Measurements from ENCODE around the gene KDM6A.
A peak's percentile ranks its signal among the peaks of the same experiment; 100 is the strongest.
"Not testable (repeated sequence)": the region's sequence is repeated elsewhere in the genome, so short reads cannot be mapped to it uniquely, and the experiment has no call there.

Gene KDM6A

DNA sequence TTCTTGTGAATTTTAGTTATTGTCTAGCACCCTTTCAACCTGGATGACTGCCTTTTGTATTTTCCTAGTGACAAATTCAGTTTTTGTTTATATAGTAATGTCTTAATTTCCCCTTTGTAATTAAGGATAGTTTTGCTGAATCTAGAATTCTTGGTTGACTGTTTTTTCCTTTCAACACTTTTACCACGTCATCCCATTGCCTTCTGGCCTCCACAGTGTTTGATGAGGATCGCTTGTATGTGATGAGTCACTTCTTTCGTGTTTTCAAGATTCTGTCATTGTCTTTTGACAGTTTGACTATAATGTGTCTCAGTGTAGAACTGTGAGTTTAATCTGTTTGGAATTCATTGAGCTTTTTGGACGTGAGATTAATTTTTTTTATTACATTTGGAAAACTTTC is 30.1 kb downstream of the KDM6A start:
- H3K4me3 ChIP-seq (ENCODE audit: low read length) = no peak overlapping the region
- TF ChIP-seq, protein P1, sequence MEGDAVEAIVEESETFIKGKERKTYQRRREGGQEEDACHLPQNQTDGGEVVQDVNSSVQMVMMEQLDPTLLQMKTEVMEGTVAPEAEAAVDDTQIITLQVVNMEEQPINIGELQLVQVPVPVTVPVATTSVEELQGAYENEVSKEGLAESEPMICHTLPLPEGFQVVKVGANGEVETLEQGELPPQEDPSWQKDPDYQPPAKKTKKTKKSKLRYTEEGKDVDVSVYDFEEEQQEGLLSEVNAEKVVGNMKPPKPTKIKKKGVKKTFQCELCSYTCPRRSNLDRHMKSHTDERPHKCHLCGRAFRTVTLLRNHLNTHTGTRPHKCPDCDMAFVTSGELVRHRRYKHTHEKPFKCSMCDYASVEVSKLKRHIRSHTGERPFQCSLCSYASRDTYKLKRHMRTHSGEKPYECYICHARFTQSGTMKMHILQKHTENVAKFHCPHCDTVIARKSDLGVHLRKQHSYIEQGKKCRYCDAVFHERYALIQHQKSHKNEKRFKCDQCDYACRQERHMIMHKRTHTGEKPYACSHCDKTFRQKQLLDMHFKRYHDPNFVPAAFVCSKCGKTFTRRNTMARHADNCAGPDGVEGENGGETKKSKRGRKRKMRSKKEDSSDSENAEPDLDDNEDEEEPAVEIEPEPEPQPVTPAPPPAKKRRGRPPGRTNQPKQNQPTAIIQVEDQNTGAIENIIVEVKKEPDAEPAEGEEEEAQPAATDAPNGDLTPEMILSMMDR (conservative IDR thresholded peaks at IDR 0.05; ENCODE audit: low read depth, low read length) = no peak
- DNase-seq (ENCODE audit: low read depth) = no peak

DNA sequence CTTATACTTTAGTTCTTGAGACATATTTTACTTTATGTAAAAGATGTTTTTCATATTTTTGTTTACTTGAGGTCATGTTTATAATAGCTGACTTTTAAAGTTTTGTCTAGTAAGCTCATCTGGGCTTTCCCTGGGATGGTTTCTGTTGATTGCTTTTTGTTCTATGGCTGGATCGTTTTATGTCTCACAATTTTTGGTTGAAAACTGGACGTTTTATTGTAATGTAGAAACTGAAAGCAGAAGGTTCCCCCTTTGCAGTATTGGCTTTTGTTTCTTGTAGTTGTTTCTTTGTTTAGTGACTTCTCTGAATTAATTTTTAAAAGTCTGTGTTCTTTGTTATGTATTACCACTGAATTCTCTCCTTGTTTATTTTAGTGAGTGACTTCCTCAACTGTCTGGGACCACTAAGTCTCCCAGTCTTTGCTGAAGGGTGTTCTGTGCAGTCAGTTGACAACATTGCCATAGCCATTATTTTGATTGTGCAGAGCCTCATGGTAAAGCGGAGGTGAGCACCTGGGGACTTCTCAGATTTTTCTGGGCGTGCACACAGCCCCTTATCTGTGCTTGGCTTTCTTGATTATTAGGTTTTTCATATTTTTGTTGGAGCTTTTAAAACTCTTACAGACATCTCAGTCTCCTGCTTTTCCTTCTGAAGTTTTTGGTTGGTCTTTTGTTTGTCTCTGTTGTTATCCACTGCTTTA is 31.0 kb downstream of the KDM6A start:
- TF ChIP-seq, protein P1 (conservative IDR thresholded peaks at IDR 0.05; ENCODE audit: low read depth, low read length) = no peak
- DNase-seq (ENCODE audit: low read depth) = no peak
- no peak overlapping the region for H3K4me3 ChIP-seq (ENCODE audit: low read length)

DNA sequence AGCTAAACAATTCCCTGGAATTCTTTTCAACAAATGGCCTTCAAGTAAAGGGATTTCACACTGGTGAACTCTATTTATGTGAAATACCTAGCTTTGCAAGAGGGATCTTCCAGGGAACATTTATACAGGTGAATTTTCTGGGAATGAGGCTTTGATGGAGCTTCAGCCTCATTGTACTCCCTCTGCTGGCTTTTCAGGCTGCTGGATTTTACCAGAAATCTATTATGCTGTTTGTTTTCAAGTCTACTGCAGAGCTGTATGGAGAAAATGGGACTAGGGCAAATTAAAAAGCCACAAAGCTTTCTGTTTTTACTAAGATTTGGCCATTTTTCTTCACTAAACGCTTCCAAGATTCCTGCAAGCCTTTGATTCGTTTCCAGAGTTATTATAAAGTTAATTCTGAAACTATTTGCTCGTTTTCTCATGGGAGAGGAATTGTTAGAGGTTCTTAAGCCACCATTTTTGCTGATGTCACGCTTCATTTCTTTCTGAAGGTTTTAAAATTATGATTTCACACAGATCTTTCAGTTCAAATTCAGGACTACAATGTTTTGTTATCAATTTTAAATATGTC is 31.6 kb downstream of the KDM6A start:
- no peak overlapping the region for H3K4me3 ChIP-seq (ENCODE audit: low read length)
- DNase-seq (ENCODE audit: low read depth) = no peak
- TF ChIP-seq, protein P1 (conservative IDR thresholded peaks at IDR 0.05; ENCODE audit: low read depth, low read length) = peak; percentile 46

DNA sequence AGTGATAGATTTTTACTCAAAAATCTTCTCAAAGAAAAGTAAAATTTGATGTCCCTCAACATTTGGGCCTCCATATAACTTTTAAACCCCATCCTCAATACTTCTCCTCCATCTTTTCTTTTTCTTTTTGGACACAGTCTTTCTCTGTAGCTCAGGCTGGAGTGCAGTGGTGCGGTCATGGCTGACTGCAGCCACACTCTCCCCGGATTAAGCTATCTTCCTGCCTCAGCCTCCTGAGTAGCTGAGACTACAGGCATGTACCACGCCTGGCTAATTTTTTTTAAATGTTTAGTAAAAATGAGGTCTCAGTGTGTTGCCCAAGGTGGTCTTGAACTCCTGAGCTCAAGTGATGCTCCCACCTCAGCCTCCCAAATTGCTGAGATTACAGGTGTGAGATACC is 33.1 kb downstream of the KDM6A start:
- H3K4me3 ChIP-seq (ENCODE audit: low read length) = no peak overlapping the region
- no peak for DNase-seq (ENCODE audit: low read depth)
- TF ChIP-seq, protein P1 (conservative IDR thresholded peaks at IDR 0.05; ENCODE audit: low read depth, low read length) = no peak

DNA sequence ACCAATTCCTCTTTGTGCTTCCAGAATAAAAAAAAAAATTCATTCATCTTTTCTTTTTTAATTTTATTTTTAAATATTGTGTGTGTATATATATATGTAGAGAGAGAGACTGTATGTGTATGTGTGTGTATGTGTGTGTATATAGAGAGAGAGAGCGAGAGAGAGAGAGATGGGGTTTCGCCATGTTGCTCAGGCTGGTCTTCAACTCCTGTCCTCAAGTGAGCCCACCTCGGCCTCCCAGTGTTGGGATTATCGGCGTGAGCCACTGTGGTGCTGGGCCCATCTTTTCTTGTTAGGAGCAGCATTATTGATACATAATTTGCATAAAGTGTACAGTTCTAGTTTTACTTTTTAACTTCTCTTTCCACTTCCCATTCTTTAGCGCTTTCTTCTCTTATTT is 33.6 kb downstream of the KDM6A start:
- TF ChIP-seq, protein P1 (conservative IDR thresholded peaks at IDR 0.05; ENCODE audit: low read depth, low read length) = no peak
- no peak overlapping the region for H3K4me3 ChIP-seq (ENCODE audit: low read length)
- DNase-seq (ENCODE audit: low read depth) = no peak

DNA sequence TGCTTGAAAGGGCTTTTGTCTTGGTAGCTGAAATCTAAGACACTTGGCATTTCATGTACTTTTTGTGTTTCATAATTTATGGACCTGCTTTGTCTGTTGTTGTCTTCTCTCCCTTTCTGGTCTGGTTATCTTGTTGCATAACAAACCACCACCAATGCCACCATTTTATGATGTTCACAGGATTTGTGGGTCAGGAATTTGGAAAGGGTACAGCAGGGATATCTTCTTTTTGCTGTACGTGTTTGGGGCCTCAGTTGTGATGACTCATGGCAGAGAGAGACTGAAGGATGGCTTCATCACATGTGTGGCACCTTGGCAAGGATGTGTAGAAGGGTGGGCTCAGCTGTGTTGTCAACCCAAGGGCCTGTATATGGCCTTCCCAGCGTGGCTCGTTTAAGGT is 35.2 kb downstream of the KDM6A start:
- TF ChIP-seq, protein P1 (conservative IDR thresholded peaks at IDR 0.05; ENCODE audit: low read depth, low read length) = no peak
- DNase-seq (ENCODE audit: low read depth) = no peak
- H3K4me3 ChIP-seq (ENCODE audit: low read length) = no peak overlapping the region

DNA sequence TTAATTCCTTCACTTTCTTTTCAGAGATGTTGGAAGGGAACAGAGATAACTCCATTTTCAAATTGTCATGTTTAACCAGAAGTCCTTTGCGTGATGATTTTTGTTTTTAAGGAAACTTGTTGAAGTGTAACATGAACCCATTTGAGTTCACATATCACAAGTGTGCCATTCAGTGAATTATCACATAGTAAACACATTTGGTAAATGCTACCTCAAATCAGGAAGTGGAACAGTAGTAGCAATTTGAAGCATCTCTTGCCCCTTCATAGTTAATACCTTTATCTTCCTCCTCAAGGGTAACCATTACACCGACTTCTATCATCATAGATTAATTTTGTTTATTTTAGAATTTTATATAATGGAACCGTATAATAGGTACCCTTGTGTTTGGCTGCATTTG is 35.8 kb downstream of the KDM6A start:
- DNase-seq (ENCODE audit: low read depth) = no peak
- H3K4me3 ChIP-seq (ENCODE audit: low read length) = no peak overlapping the region
- TF ChIP-seq, protein P1 (conservative IDR thresholded peaks at IDR 0.05; ENCODE audit: low read depth, low read length) = no peak

DNA sequence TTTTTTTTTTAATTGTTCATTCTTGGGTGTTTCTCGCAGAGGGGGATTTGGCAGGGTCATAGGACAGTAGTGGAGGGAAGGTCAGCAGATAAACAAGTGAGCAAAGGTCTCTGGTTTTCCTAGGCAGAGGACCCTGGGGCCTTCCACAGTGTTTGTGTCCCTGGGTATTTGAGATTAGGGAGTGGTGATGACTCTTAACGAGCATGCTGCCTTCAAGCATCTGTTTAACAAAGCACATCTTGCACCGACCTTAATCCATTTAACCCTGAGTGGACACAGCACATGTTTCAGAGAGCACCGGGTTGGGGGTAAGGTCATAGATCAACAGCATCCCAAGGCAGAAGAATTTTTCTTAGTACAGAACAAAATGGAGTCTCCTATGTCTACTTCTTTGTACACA is 37.5 kb downstream of the KDM6A start:
- not testable (repeated sequence) for H3K4me3 ChIP-seq (ENCODE audit: low read length); DNase-seq (ENCODE audit: low read depth)

DNA sequence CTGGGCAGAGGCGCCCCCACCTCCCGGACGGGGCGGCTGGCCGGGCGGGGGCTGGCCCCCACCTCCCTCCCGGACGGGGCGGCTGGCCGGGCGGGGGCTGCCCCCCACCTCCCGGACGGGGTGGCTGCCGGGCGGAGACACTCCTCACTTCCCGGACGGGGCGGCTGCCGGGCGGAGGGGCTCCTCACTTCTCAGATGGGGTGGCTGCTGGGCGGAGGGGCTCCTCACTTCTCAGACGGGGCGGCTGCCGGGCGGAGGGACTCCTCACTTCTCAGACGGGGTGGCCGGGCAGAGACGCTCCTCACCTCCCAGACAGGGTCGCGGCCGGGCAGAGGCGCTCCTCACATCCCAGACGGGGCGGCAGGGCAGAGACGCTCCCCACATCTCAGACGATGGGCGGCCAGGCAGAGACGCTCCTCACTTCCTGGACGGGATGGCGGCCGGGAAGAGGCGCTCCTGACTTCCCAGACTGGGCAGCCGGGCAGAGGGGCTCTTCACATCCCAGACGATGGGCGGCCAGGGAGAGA is 38.1 kb downstream of the KDM6A start:
- not testable (repeated sequence) for DNase-seq (ENCODE audit: low read depth); H3K4me3 ChIP-seq (ENCODE audit: low read length)
